Naive thymus-derived CD4-positive, alpha-beta T cell (primary cell): ENCODE results near the gene HNRNPD. TPM values are rescaled to one million over a fixed set of nuclear protein-coding genes. Genes with fewer than 3 reads are reported as not detected.
A peak's percentile ranks its signal among the peaks of the same experiment; 100 is the strongest.

Source experiments
- ATAC-seq: fragments of 150-1000 bp; cut with Tn5 transposase; 2 replicates; pipeline ENCODE4 v1.10.0; 2021; ENCODE audit warnings: mild to moderate bottlenecking, moderate library complexity
- CTCF ChIA-PET: fragments of 350-600 bp; sonication (Branson Sonifier 250); formaldehyde crosslinking; loops from one replicate; lab custom pipeline; 2021; ENCODE audit warnings: antibody characterized with exemption; lab: Charles Lee
- POLR2A ChIA-PET: fragments of 350-600 bp; sonication (Branson Sonifier 250); formaldehyde crosslinking; loops from one replicate; lab custom pipeline; 2021; ENCODE audit warnings: antibody characterized with exemption, inconsistent platforms; lab: Charles Lee
- DNase-seq, 9 donors: peaks; one replicate each; pipeline versions ENCODE4 v3.0.0 to v3.0.0-alpha.2; 2020 to 2022; ENCODE audit warnings: mixed read lengths in 1 of 9
- H3K27ac ChIP-seq: one replicate; pipeline ENCODE4 v1.7.0; 2013; ENCODE audit warnings: mild to moderate bottlenecking, low read depth, low read length, moderate library complexity
- H3K27me3 ChIP-seq, 2 donors: one replicate each; pipeline ENCODE4 v1.7.0; 2013; ENCODE audit warnings: low read length in 2 of 2, mild to moderate bottlenecking in 2 of 2, moderate library complexity in 2 of 2; ENCODE audit not compliant: control insufficient read depth in 2 of 2, insufficient read depth in 2 of 2
- H3K36me3 ChIP-seq, 3 experiments: 1 replicate in 2 of 3; 2 replicates in 1 of 3; pipeline ENCODE4 v1.7.0; 2013; ENCODE audit warnings: low read length in 3 of 3, mild to moderate bottlenecking in 3 of 3, moderate library complexity in 1 of 3; ENCODE audit not compliant: insufficient read depth in 3 of 3, control insufficient read depth in 2 of 3
- H3K4me1 ChIP-seq, 2 donors: one replicate each; pipeline ENCODE4 v1.7.0; 2013; ENCODE audit warnings: low read length in 2 of 2, mild to moderate bottlenecking in 2 of 2, moderate library complexity in 1 of 2; ENCODE audit not compliant: control insufficient read depth in 2 of 2, insufficient read depth in 2 of 2
- H3K4me3 ChIP-seq: 2 replicates; pipeline ENCODE4 v1.7.0; 2013; ENCODE audit warnings: mild to moderate bottlenecking, low read length
- H3K9me3 ChIP-seq, 3 experiments: 1 replicate in 2 of 3; 2 replicates in 1 of 3; pipeline ENCODE4 v1.7.0; 2013; ENCODE audit warnings: low read length in 3 of 3; ENCODE audit not compliant: control insufficient read depth in 2 of 3
- H3K27ac Mint-ChIP-seq, 9 donors: one replicate each; pipeline ENCODE4 v1.8.0; 2020 to 2022; ENCODE audit warnings: mixed read lengths in 9 of 9, mild to moderate bottlenecking in 8 of 9, moderate library complexity in 5 of 9, inconsistent platforms in 2 of 9
- H3K27me3 Mint-ChIP-seq, 5 donors: one replicate each; pipeline ENCODE4 v1.8.0; 2021 to 2022; ENCODE audit warnings: mixed read lengths in 5 of 5, mild to moderate bottlenecking in 1 of 5
- H3K36me3 Mint-ChIP-seq, 5 donors: one replicate each; pipeline ENCODE4 v1.8.0; 2020 to 2022; ENCODE audit warnings: mixed read lengths in 5 of 5, mild to moderate bottlenecking in 3 of 5, inconsistent platforms in 1 of 5
- H3K4me1 Mint-ChIP-seq, 7 donors: one replicate each; pipeline ENCODE4 v1.8.0; 2020 to 2022; ENCODE audit warnings: mixed read lengths in 7 of 7, mild to moderate bottlenecking in 3 of 7, inconsistent platforms in 1 of 7
- H3K4me3 Mint-ChIP-seq, 10 donors: one replicate each; pipeline ENCODE4 v1.8.0; 2020 to 2022; ENCODE audit warnings: mild to moderate bottlenecking in 10 of 10, mixed read lengths in 10 of 10, moderate library complexity in 6 of 10, inconsistent platforms in 2 of 10
- H3K9me3 Mint-ChIP-seq, 11 donors: one replicate each; pipeline ENCODE4 v1.8.0; 2020 to 2022; ENCODE audit warnings: mixed read lengths in 11 of 11, mild to moderate bottlenecking in 4 of 11, inconsistent platforms in 1 of 11, moderate library complexity in 1 of 11
- intact Hi-C, 2 donors: fragments of 100-400 bp; cut with micrococcal nuclease; formaldehyde crosslinking; loops; one replicate each; pipeline ENCODE4 v1.15.1; 2023
- polyA plus RNA-seq, 2 donors: library from polyadenylated mRNA; unstranded; fragments of 300-500 nt; fragmentation: Illumina TruSeq; gene quantifications; one replicate each; pipeline ENCODE4 v1.2.3, GENCODE V29; 2021
- total RNA-seq, 6 experiments: library from RNA in 5 of 6; stranded (reverse) in 5 of 6; gene quantifications; 1 replicate in 5 of 6; 2 replicates in 1 of 6; pipeline ENCODE4 v1.2.3 and lab custom pipeline; 2021 to 2026

The HNRNPD gene
- total and polyA plus RNA-seq, 7 experiments from 2014 or later = 200 to 355 (median 249) TPM

DNA sequence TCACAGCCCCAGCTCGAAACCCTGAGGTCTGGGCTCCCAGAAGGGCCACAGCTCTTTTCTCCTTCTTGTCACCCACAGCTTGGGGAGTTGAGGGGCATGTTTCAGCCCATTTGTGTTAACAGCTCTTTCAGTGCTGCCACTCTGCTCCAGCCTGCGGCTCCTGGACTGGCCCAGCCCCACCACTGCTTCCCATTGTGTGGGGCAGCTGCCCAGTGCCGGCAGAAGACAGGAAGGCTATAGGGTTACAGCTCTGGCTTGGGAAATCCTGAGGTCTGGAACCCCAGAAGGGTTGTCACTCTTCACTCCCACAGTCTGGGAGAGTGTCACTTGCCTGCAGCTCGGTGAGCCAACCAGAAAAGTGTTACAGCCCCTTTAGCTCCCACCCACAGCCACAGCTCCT lies 7.0 kb upstream of the HNRNPD start:
- Histone ChIP-seq H3K27ac (no peak overlapping the region), H3K36me3 (no peaks in the 10 kb centered on the region), H3K4me1 (peaks cover under 1 to 8% of the 10 kb centered on the region in 2 donors), H3K27me3 (no peaks in the 10 kb centered on the region), H3K4me3 (no peak overlapping the region), H3K9me3 (no peaks in the 10 kb centered on the region)
- H3K4me3 Mint-ChIP-seq = no peak overlapping the region
- CTCF ChIA-PET = no interaction called here
- POLR2A ChIA-PET = interaction anchor here (0.6 to 4.5 kb wide), 4 partner anchors 41 to 49 kb away, joined by 3 to 19 read pairs (median 6); no protein-coding TSS in a partner anchor
- peaks cover 16 to 37% (median 27%) of the 10 kb centered on the region in 7 donors for H3K4me1 Mint-ChIP-seq
- H3K27me3 Mint-ChIP-seq = peaks cover 0 to 4% (median 2%) of the 10 kb centered on the region in 5 donors
- intact Hi-C loops = no loop called here
- H3K36me3 Mint-ChIP-seq = peaks cover 0 to 24% (median 3%) of the 10 kb centered on the region in 5 donors
- ATAC-seq (no peak), DNase-seq (no peak)
- H3K9me3 Mint-ChIP-seq = peaks cover 0 to 7% (median under 1%) of the 10 kb centered on the region in 11 donors
- H3K27ac Mint-ChIP-seq = no peak overlapping the region

DNA sequence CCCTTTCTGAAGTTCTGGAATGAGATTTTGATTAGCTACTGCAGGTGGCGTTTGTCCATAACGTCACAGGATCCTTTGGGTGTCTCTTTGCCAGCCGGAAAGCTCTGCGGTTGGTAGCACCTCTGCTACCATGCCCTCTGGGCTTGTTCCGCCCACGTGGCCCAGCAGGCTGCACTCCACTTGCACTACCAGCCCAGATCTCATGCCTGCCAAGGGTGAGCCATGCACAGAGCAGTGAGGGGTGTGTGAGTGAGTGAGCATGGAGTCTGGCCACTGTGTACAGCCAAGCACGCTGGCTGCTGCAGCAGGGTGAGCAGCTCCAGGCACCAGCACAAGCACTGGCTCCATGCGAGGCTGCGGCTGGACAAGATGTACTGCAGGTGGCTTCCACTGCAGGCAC lies 6.6 kb upstream of the HNRNPD start:
- no peak overlapping the region for H3K27ac Mint-ChIP-seq
- no peak overlapping the region for H3K4me3 Mint-ChIP-seq
- Histone ChIP-seq H3K4me1 (peaks cover 4 to 12% of the 10 kb centered on the region in 2 donors), H3K27ac (no peak overlapping the region), H3K36me3 (no peaks in the 10 kb centered on the region), H3K9me3 (no peaks in the 10 kb centered on the region), H3K4me3 (no peak overlapping the region), H3K27me3 (no peaks in the 10 kb centered on the region)
- peaks cover 0 to 24% (median 0%) of the 10 kb centered on the region in 5 donors for H3K36me3 Mint-ChIP-seq
- intact Hi-C loops = no loop called here
- POLR2A ChIA-PET = interaction anchor here (0.6 to 4.5 kb wide), 3 partner anchors 42 to 48 kb away, joined by 3 to 19 read pairs (median 4); no protein-coding TSS in a partner anchor
- peaks cover 20 to 42% (median 32%) of the 10 kb centered on the region in 7 donors for H3K4me1 Mint-ChIP-seq
- no peak for ATAC-seq
- H3K9me3 Mint-ChIP-seq = peaks cover 0 to 7% (median 0%) of the 10 kb centered on the region in 11 donors
- CTCF ChIA-PET = no interaction called here
- no peaks in the 10 kb centered on the region for H3K27me3 Mint-ChIP-seq
- no peak for DNase-seq

DNA sequence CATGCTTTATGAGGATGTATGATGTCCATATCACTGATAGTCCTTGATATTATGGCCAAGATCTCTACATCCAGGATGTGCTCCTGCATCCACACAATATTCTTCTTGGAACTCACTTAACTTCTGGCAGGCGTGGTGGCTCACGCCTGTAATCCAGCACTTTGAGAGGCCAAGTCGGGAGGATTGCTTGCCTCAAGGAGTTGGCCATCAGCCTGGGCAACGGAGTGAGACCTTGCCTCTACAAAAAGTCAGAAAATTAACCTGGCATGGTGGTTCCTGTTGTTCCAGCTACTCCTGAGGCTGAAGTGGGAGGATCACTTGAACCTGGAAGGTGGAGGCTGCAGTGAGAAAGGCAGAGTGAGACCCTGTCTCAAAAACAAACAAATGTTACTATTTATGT lies 2.3 kb upstream of the HNRNPD start:
- H3K36me3 Mint-ChIP-seq = peaks cover 5 to 42% (median 14%) of the 10 kb centered on the region in 5 donors
- H3K9me3 ChIP-seq = no peaks in the 10 kb centered on the region
- H3K36me3 ChIP-seq = peaks cover 0 to 15% (median 0%) of the 10 kb centered on the region in 3 experiments
- DNase-seq (no peak), ATAC-seq (no peak)
- peaks cover 25 to 48% (median 41%) of the 10 kb centered on the region in 7 donors for H3K4me1 Mint-ChIP-seq
- intact Hi-C loops = loop anchor here in 1 of 2 donors (10.0 kb wide), 2 partner anchors 489 to 969 kb away; no protein-coding TSS in a partner anchor
- H3K4me3 Mint-ChIP-seq = peak overlapping the region; percentile 23 to 100 (median 95)
- no peak overlapping the region for H3K27ac ChIP-seq
- H3K27me3 ChIP-seq = no peaks in the 10 kb centered on the region
- H3K4me3 ChIP-seq = no peak overlapping the region
- peaks cover 0 to 8% (median 0%) of the 10 kb centered on the region in 11 donors for H3K9me3 Mint-ChIP-seq
- H3K27me3 Mint-ChIP-seq = peaks cover 0 to 3% (median 0%) of the 10 kb centered on the region in 5 donors
- ChIA-PET CTCF (no interaction called here), POLR2A (interaction anchor here (2.8 kb wide), 1 partner anchor 52 kb away, joined by 95 read pairs; the partner anchor contains the start of gene HNRNPDL)
- H3K4me1 ChIP-seq = peaks cover 8 to 12% of the 10 kb centered on the region in 2 donors
- peak overlapping the region in 6 of 9 donors; percentile 4 to 100 (median 40) for H3K27ac Mint-ChIP-seq

DNA sequence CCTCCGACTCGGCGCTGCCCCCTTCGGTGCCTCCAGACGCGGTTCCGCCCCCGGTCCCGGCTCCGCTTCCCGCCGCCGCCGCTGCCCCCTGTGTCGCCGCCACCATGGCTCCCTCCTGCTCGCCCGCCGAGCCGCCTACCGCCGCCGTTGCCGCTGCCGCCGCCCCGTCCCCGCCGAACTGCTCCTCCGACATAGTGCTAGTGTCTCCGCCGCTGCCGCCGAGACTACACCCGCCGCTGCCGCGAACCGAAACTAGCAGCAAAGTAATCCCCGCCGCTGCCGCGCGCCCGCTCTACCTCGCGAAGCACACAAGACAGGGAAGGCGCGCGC lies 340 bp downstream of the HNRNPD start:
- Histone ChIP-seq H3K27ac (peak overlapping the region; percentile 98), H3K27me3 (no peaks in the 10 kb centered on the region), H3K4me3 (peak overlapping the region; percentile 94), H3K9me3 (no peaks in the 10 kb centered on the region), H3K36me3 (peaks cover 0 to 21% (median 0%) of the 10 kb centered on the region in 3 experiments), H3K4me1 (peaks cover 34 to 37% of the 10 kb centered on the region in 2 donors)
- ChIA-PET POLR2A (interaction anchor here (0.7 to 2.8 kb wide), 16 partner anchors 10 to 1106 kb away, joined by 3 to 95 read pairs (median 4); partner anchors contain the start of genes COPS4, HNRNPDL and THAP9), CTCF (interaction anchor here (1.2 to 2.3 kb wide), 3 partner anchors 13 to 88 kb away, joined by 6 to 8 read pairs (median 8); no protein-coding TSS in a partner anchor)
- Mint-ChIP-seq H3K36me3 (peaks cover 5 to 42% (median 19%) of the 10 kb centered on the region in 5 donors), H3K27me3 (peaks cover 0 to 3% (median 0%) of the 10 kb centered on the region in 5 donors), H3K27ac (peak overlapping the region; percentile 95 to 100 (median 99)), H3K4me1 (peaks cover 40 to 66% (median 56%) of the 10 kb centered on the region in 7 donors), H3K9me3 (peaks cover 0 to 8% (median 0%) of the 10 kb centered on the region in 11 donors), H3K4me3 (peak overlapping the region; percentile 91 to 100 (median 97))
- intact Hi-C loops = loop anchor here (1.0 to 10.0 kb wide), 9 partner anchors 17 to 971 kb away; partner anchors contain the start of gene RASGEF1B (in 1 of the 2)
- ATAC-seq (peak; percentile 31), DNase-seq (no peak)

DNA sequence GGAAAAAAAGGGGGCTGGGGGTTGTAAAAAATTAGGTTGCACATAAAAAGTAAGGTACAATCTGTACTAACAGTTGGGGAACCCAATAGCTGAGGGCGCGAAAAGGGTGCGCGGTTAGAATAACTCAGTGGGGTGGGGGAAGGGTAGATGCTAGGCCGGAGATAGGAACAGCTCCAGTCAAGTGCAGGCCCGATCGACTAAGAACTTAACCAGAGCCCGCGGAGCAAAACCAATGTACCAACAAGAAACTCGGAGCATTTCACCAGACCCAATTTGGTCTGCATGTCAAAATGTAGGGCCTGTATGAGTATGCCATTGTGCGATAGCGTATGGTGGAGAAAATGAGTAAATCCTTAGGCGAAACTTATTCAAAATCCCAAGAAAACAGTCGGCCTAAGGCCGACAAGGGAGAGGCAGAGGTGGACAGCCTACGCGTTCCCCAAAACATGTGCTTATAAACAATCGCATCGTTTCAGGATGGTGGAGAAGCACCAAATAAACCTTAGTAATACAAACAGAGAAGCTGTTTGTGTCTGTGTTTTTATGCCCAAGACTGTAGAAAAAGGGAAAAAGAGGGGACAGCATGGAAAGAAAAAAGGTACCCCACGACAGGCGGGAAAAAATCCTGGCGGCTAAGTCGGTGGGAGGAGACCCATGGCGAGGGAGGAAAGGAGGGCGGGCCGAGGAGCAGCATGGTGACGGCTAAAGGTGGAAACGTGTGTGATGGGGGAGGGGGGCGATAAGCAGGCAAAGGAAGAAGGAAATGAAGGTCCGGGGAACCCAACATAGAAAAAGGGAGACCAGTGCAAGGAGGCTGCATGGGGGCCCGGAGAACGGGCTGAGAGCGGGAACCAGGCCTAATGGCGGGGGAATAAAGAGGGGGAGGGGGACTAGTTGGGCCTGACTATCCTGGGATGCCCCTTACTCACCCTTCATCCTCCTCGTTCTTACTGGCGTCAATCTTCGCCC lies 990 bp downstream of the HNRNPD start:
- ChIA-PET CTCF (interaction anchor here (1.0 to 2.4 kb wide), 3 partner anchors 12 to 56 kb away, joined by 4 to 18 read pairs (median 8); partner anchors contain the start of gene HNRNPDL), POLR2A (interaction anchor here (0.7 to 3.5 kb wide), 12 partner anchors 12 to 1083 kb away, joined by 3 to 33 read pairs (median 6); partner anchors contain the start of genes HELQ, HNRNPDL and MRPS18C)
- Mint-ChIP-seq H3K27ac (peak overlapping the region; percentile 95 to 100 (median 99)), H3K27me3 (peaks cover 0 to 3% (median 0%) of the 10 kb centered on the region in 5 donors), H3K4me3 (peak overlapping the region; percentile 91 to 100 (median 97)), H3K4me1 (peaks cover 42 to 71% (median 57%) of the 10 kb centered on the region in 7 donors), H3K36me3 (peaks cover 5 to 39% (median 19%) of the 10 kb centered on the region in 5 donors), H3K9me3 (peaks cover 0 to 8% (median 0%) of the 10 kb centered on the region in 11 donors)
- Histone ChIP-seq H3K36me3 (peaks cover 0 to 27% (median 4%) of the 10 kb centered on the region in 3 experiments), H3K4me3 (peak overlapping the region; percentile 94), H3K27ac (peak overlapping the region; percentile 98), H3K4me1 (peaks cover 41 to 43% of the 10 kb centered on the region in 2 donors), H3K9me3 (no peaks in the 10 kb centered on the region), H3K27me3 (no peaks in the 10 kb centered on the region)
- intact Hi-C loops = loop anchor here (1.0 to 10.0 kb wide), 9 partner anchors 16 to 972 kb away; partner anchors contain the start of gene RASGEF1B (in 1 of the 2)
- DNase-seq = peak; percentile 24 to 70 (median 56)
- ATAC-seq = peak; percentile 14
